Stimulated activated naive CD8-positive, alpha-beta T cell treated with anti-CD3 and anti-CD28 coated beads, Interleukin-15, amount 100 ng/mL, for 72 hours (primary cell): ENCODE results near the gene PCDHGA7.
"Not testable (repeated sequence)": the region's sequence is repeated elsewhere in the genome, so short reads cannot be mapped to it uniquely, and the experiment has no call there.

Source experiments
- ATAC-seq: fragments of 150-1000 bp; cut with Tn5 transposase; 2 replicates; pipeline ENCODE4 v1.10.0; 2021; ENCODE audit warnings: mild to moderate bottlenecking, moderate library complexity
- DNase-seq, 2 donors: peaks; one replicate each; pipeline ENCODE4 v3.0.0; 2021 to 2022
- H3K27ac Mint-ChIP-seq, 2 donors: one replicate each; pipeline ENCODE4 v1.8.0; 2022; ENCODE audit warnings: mild to moderate bottlenecking in 2 of 2, mixed read lengths in 2 of 2, moderate library complexity in 2 of 2
- H3K27me3 Mint-ChIP-seq: one replicate; pipeline ENCODE4 v1.8.0; 2022; ENCODE audit warnings: mixed read lengths
- H3K4me1 Mint-ChIP-seq: one replicate; pipeline ENCODE4 v1.8.0; 2022; ENCODE audit warnings: mild to moderate bottlenecking, mixed read lengths
- H3K4me3 Mint-ChIP-seq, 2 donors: one replicate each; pipeline ENCODE4 v1.8.0; 2022; ENCODE audit warnings: mild to moderate bottlenecking in 2 of 2, mixed read lengths in 2 of 2, moderate library complexity in 1 of 2
- H3K9me3 Mint-ChIP-seq, 2 donors: one replicate each; pipeline ENCODE4 v1.8.0; 2022; ENCODE audit warnings: mixed read lengths in 2 of 2

The PCDHGA7 gene

GRCh38 chr5:141356950-141357349 lies 25.6 kb upstream of the PCDHGA7 start:
- DNase-seq (no peak), ATAC-seq (no peak)
- Mint-ChIP-seq H3K27me3 (peaks cover 83% of the 10 kb centered on the region), H3K27ac (no peak overlapping the region), H3K4me3 (no peak overlapping the region), H3K9me3 (peaks cover 20 to 57% of the 10 kb centered on the region in 2 donors), H3K4me1 (peaks cover 6% of the 10 kb centered on the region)

GRCh38 chr5:141359790-141360426 lies 22.6 kb upstream of the PCDHGA7 start, which contains the start of gene PCDHGB2:
Gene PCDHGB2, plus strand, starts transcription at chr5:141359994. Its CDS starts 142 bp downstream, at chr5:141360136.
- peak; percentile 35 for ATAC-seq
- Mint-ChIP-seq H3K9me3 (peaks cover 19 to 64% of the 10 kb centered on the region in 2 donors), H3K4me3 (peak within 1 kb of the TSS; percentile 75 to 86), H3K4me1 (peaks cover 6% of the 10 kb centered on the region), H3K27me3 (peaks cover 87% of the 10 kb centered on the region), H3K27ac (peak within 1 kb of the TSS in 1 of 2 donors; percentile 85)
- no peak for DNase-seq

DNA sequence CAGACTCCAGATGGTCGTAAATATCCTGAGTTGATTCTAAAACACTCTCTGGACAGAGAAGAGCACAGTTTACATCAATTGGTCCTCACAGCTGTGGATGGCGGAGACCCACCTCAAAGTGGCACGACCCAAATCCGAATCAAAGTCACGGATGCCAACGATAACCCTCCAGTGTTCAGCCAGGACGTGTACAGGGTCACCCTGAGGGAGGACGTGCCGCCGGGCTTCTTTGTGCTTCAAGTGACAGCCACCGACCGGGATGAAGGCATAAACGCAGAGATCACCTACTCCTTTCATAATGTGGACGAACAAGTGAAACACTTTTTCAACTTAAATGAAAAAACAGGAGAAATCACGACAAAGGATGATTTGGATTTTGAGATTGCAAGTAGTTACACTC lies 21.9 kb upstream of the PCDHGA7 start:
- no peak overlapping the region for H3K4me3 Mint-ChIP-seq
- peaks cover 19 to 66% of the 10 kb centered on the region in 2 donors for H3K9me3 Mint-ChIP-seq
- no peak for ATAC-seq
- no peak for DNase-seq
- H3K27ac Mint-ChIP-seq = no peak overlapping the region
- H3K4me1 Mint-ChIP-seq = peaks cover 6% of the 10 kb centered on the region
- peaks cover 87% of the 10 kb centered on the region for H3K27me3 Mint-ChIP-seq

GRCh38 chr5:141362719-141363118 lies 19.8 kb upstream of the PCDHGA7 start:
- no peak for ATAC-seq
- Mint-ChIP-seq H3K27me3 (peaks cover 89% of the 10 kb centered on the region), H3K9me3 (peaks cover 19 to 54% of the 10 kb centered on the region in 2 donors), H3K4me3 (no peak overlapping the region), H3K27ac (no peak overlapping the region), H3K4me1 (peaks cover 6% of the 10 kb centered on the region)
- DNase-seq = no peak

DNA sequence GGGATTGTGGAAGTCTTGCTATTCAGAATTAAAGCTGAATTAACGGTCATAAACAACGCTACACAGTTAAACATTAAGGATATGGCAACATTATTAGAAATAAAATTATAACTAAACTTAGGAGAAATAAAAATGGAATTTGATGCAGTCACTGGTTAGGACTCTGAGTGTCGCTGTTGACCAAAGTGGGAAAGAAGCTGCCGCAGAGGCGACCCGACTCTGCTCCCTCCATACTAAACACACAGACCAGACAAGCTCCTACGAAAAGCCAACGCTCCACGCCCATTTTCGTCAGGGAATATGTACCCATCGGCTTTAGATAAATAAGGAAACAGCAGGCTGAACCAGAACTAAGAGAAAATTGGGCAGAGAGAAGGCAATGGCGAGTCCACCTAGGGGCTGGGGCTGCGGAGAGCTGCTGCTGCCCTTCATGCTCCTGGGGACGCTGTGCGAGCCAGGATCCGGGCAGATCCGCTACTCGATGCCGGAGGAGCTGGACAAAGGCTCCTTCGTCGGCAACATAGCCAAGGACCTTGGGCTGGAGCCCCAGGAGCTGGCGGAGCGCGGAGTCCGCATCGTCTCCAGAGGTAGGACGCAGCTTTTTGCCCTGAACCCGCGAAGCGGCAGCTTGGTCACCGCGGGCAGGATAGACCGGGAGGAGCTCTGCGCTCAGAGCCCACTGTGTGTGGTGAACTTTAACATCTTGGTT lies 18.4 kb upstream of the PCDHGA7 start, which contains the start of gene PCDHGA5:
TSS of gene PCDHGA5 (plus strand) at position 211 of the 709 bp plus-strand sequence. CDS start at position 380, 169 bp downstream.
- H3K9me3 Mint-ChIP-seq = peaks cover 14 to 54% of the 10 kb centered on the region in 2 donors
- DNase-seq = no peak
- peaks cover 90% of the 10 kb centered on the region for H3K27me3 Mint-ChIP-seq
- peak within 1 kb of the TSS in 1 of 2 donors; percentile 88 for H3K27ac Mint-ChIP-seq
- H3K4me1 Mint-ChIP-seq = peaks cover 6% of the 10 kb centered on the region
- ATAC-seq = no peak
- peak within 1 kb of the TSS in 1 of 2 donors; percentile 10 for H3K4me3 Mint-ChIP-seq

- H3K27ac Mint-ChIP-seq = no peak overlapping the region
- peaks cover 91% of the 10 kb centered on the region for H3K27me3 Mint-ChIP-seq
- H3K9me3 Mint-ChIP-seq = peaks cover 16 to 51% of the 10 kb centered on the region in 2 donors
These were observed 16.3 kb upstream of the PCDHGA7 start for GRCh38 chr5:141366016-141366896.

DNA sequence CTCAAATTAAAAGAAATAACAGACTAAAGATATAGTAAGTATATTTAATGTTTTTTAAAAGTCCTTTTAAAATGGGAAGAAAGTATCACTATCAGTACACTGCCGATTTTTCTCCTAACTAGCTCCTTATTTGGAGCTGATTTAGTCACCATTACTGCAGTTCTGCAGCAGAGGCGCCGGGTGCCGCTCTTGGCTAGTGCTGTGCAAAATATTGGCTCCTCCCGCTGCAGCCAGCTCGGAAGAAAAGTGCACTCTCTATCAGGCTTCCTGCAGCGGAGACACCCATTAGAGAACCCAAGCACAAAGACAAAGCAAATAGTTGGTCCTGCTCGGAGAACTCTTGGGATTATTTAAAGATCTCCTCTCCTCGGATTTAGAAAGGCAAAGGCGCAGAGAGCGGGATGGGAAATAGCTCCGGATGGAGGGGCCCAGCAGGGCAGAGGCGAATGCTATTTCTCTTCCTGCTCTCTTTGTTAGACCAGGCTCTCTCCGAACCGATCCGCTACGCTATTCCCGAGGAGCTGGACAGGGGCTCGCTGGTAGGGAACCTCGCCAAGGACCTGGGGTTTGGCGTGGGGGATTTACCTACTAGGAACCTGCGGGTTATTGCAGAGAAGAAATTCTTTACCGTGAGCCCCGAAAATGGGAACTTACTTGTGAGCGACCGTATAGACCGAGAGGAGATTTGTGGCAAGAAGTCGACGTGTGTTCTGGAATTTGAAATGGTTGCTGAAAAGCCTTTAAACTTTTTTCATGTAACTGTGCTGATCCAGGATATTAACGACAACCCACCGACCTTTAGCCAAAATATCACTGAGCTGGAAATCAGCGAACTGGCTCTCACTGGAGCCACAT lies 12.3 kb upstream of the PCDHGA7 start, which contains the start of gene PCDHGB3:
TSS of gene PCDHGB3 (plus strand) at position 249 of the 855 bp plus-strand sequence. CDS start at position 402, 153 bp downstream.
- Mint-ChIP-seq H3K9me3 (peaks cover 16 to 47% of the 10 kb centered on the region in 2 donors), H3K4me3 (peak within 1 kb of the TSS; percentile 76 to 81), H3K27ac (peak within 1 kb of the TSS in 1 of 2 donors; percentile 85), H3K27me3 (peaks cover 90% of the 10 kb centered on the region), H3K4me1 (peaks cover 8% of the 10 kb centered on the region)
- ATAC-seq (peak; percentile 85), DNase-seq (peak in 1 of 2 donors; percentile 35)

More at GRCh38 chr5:141366016-141366896, 16.3 kb upstream of the PCDHGA7 start:
- H3K4me1 Mint-ChIP-seq = peaks cover 8% of the 10 kb centered on the region
- DNase-seq (no peak), ATAC-seq (no peak)
- no peak overlapping the region for H3K4me3 Mint-ChIP-seq

GRCh38 chr5:141371572-141372475 lies 10.7 kb upstream of the PCDHGA7 start:
- Mint-ChIP-seq H3K27me3 (peaks cover 82% of the 10 kb centered on the region), H3K27ac (no peak overlapping the region), H3K4me1 (peaks cover 8% of the 10 kb centered on the region), H3K4me3 (peak overlapping the region in 1 of 2 donors; percentile 14), H3K9me3 (peaks cover 16 to 52% of the 10 kb centered on the region in 2 donors)
- DNase-seq (no peak), ATAC-seq (no peak)

GRCh38 chr5:141373673-141374317 lies 8.7 kb upstream of the PCDHGA7 start, which contains the start of gene PCDHGA6:
Gene PCDHGA6, plus strand, starts transcription at chr5:141373891. Its CDS starts 193 bp downstream, at chr5:141374084.
- no peak for ATAC-seq
- no peak for DNase-seq
- Mint-ChIP-seq H3K4me1 (peaks cover 8% of the 10 kb centered on the region), H3K27me3 (peaks cover 77% of the 10 kb centered on the region), H3K4me3 (peak within 1 kb of the TSS; percentile 27 to 52), H3K27ac (no peak within 1 kb of the TSS), H3K9me3 (peaks cover 16 to 52% of the 10 kb centered on the region in 2 donors)

GRCh38 chr5:141374627-141375026 lies 7.9 kb upstream of the PCDHGA7 start:
- Mint-ChIP-seq H3K4me1 (peaks cover 8% of the 10 kb centered on the region), H3K27me3 (peaks cover 69% of the 10 kb centered on the region), H3K4me3 (no peak overlapping the region), H3K9me3 (peaks cover 16 to 52% of the 10 kb centered on the region in 2 donors), H3K27ac (no peak overlapping the region)
- DNase-seq (no peak), ATAC-seq (no peak)

DNA sequence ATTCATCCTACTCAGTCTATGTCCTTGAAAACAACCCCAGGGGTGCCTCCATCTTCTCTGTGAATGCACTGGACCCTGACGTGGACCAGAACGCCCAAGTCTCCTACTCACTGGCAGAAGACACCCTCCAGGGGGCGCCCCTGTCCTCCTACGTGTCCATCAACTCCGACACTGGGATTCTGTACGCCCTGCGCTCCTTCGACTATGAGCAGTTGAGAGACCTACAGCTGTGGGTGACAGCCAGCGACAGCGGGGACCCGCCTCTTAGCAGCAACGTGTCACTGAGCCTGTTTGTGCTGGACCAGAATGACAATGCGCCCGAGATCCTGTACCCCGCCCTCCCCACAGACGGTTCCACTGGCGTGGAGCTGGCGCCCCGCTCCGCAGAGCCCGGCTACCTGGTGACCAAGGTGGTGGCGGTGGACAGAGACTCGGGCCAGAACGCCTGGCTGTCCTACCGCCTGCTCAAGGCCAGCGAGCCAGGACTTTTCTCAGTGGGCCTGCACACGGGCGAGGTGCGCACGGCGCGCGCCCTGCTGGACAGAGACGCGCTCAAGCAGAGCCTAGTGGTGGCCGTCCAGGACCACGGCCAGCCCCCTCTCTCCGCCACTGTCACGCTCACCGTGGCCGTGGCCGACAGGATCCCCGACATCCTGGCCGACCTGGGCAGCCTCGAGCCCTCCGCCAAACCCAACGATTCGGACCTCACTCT lies 6.9 kb upstream of the PCDHGA7 start:
- H3K27ac Mint-ChIP-seq, H3K4me1 Mint-ChIP-seq, DNase-seq, H3K4me3 Mint-ChIP-seq, ATAC-seq: not testable (repeated sequence)
- Mint-ChIP-seq H3K27me3 (peaks cover 59% of the 10 kb centered on the region), H3K9me3 (peaks cover 14 to 45% of the 10 kb centered on the region in 2 donors)

GRCh38 chr5:141383345-141383744 lies 803 bp downstream of the PCDHGA7 start:
- peak overlapping the region; percentile 74 to 85 for H3K4me3 Mint-ChIP-seq
- no peak overlapping the region for H3K27ac Mint-ChIP-seq
- H3K9me3 Mint-ChIP-seq = peaks cover 7 to 27% of the 10 kb centered on the region in 2 donors
- peaks cover 5% of the 10 kb centered on the region for H3K4me1 Mint-ChIP-seq
- DNase-seq (no peak), ATAC-seq (no peak)
- peaks cover 65% of the 10 kb centered on the region for H3K27me3 Mint-ChIP-seq
